Measurements from ENCODE around the gene ZNF823.
A peak's percentile ranks its signal among the peaks of the same experiment; 100 is the strongest.
"Not testable (repeated sequence)": the region's sequence is repeated elsewhere in the genome, so short reads cannot be mapped to it uniquely, and the experiment has no call there.

The ZNF823 gene

GRCh38 chr19:11693505-11694499, 44.9 kb downstream of the ZNF823 start:
- Histone ChIP-seq H3K9me3 (ENCODE audit: control insufficient read depth, insufficient read depth, low read length) (no peaks in the 10 kb centered on the region), H3K4me3 (ENCODE audit: low read depth, low read length) (peak overlapping the region; percentile 71), H3K9ac (ENCODE audit: low read depth, low read length) (no peak overlapping the region), H3K27me3 (ENCODE audit: control insufficient read depth, insufficient read depth, low read length) (peaks cover 8% of the 10 kb centered on the region), H3K36me3 (ENCODE audit: control insufficient read depth, insufficient read depth, low read length) (peaks cover 2% of the 10 kb centered on the region), H3K4me1 (ENCODE audit: control insufficient read depth, insufficient read depth, low read length) (no peaks in the 10 kb centered on the region)

- H3K4me1 ChIP-seq (ENCODE audit: control insufficient read depth, insufficient read depth, low read length): no peaks in the 10 kb centered on the region
- no peak overlapping the region for H3K9ac ChIP-seq (ENCODE audit: low read depth, low read length)
- no peak overlapping the region for H3K4me3 ChIP-seq (ENCODE audit: low read depth, low read length)
- peaks cover 3% of the 10 kb centered on the region for H3K9me3 ChIP-seq (ENCODE audit: control insufficient read depth, insufficient read depth, low read length)
- peaks cover 5% of the 10 kb centered on the region for H3K27me3 ChIP-seq (ENCODE audit: control insufficient read depth, insufficient read depth, low read length)
- peaks cover 2% of the 10 kb centered on the region for H3K36me3 ChIP-seq (ENCODE audit: control insufficient read depth, insufficient read depth, low read length)
These were observed 46.5 kb downstream of the ZNF823 start for GRCh38 chr19:11692127-11692790.

GRCh38 chr19:11685676-11686650, 52.8 kb downstream of the ZNF823 start:
- H3K4me1 ChIP-seq (ENCODE audit: control insufficient read depth, insufficient read depth, low read length): no peaks in the 10 kb centered on the region
- peaks cover 2% of the 10 kb centered on the region for H3K36me3 ChIP-seq (ENCODE audit: control insufficient read depth, insufficient read depth, low read length)
- H3K9me3 ChIP-seq (ENCODE audit: control insufficient read depth, insufficient read depth, low read length): peaks cover 20% of the 10 kb centered on the region
- no peaks in the 10 kb centered on the region for H3K27me3 ChIP-seq (ENCODE audit: control insufficient read depth, insufficient read depth, low read length)
- H3K4me3 ChIP-seq (ENCODE audit: low read depth, low read length): no peak overlapping the region
- H3K9ac ChIP-seq (ENCODE audit: low read depth, low read length): no peak overlapping the region

GRCh38 chr19:11684987-11685675, 53.6 kb downstream of the ZNF823 start:
- Histone ChIP-seq H3K36me3 (ENCODE audit: control insufficient read depth, insufficient read depth, low read length) (no peaks in the 10 kb centered on the region), H3K4me1 (ENCODE audit: control insufficient read depth, insufficient read depth, low read length) (no peaks in the 10 kb centered on the region), H3K4me3 (ENCODE audit: low read depth, low read length) (no peak overlapping the region), H3K9ac (ENCODE audit: low read depth, low read length) (no peak overlapping the region), H3K27me3 (ENCODE audit: control insufficient read depth, insufficient read depth, low read length) (no peaks in the 10 kb centered on the region), H3K9me3 (ENCODE audit: control insufficient read depth, insufficient read depth, low read length) (peaks cover 20% of the 10 kb centered on the region)

- H3K4me3 ChIP-seq (ENCODE audit: low read depth, low read length): no peak overlapping the region
- H3K9ac ChIP-seq (ENCODE audit: low read depth, low read length): no peak overlapping the region
- peaks cover 11% of the 10 kb centered on the region for H3K9me3 ChIP-seq (ENCODE audit: control insufficient read depth, insufficient read depth, low read length)
- no peaks in the 10 kb centered on the region for H3K36me3 ChIP-seq (ENCODE audit: control insufficient read depth, insufficient read depth, low read length)
- no peaks in the 10 kb centered on the region for H3K4me1 ChIP-seq (ENCODE audit: control insufficient read depth, insufficient read depth, low read length)
- no peaks in the 10 kb centered on the region for H3K27me3 ChIP-seq (ENCODE audit: control insufficient read depth, insufficient read depth, low read length)
These were observed 58.0 kb downstream of the ZNF823 start for GRCh38 chr19:11680689-11681302.

GRCh38 chr19:11678504-11678903, 60.2 kb downstream of the ZNF823 start:
- H3K27me3 ChIP-seq (ENCODE audit: control insufficient read depth, insufficient read depth, low read length): peaks cover 5% of the 10 kb centered on the region
- H3K9me3 ChIP-seq (ENCODE audit: control insufficient read depth, insufficient read depth, low read length): no peaks in the 10 kb centered on the region
- H3K36me3 ChIP-seq (ENCODE audit: control insufficient read depth, insufficient read depth, low read length): no peaks in the 10 kb centered on the region
- H3K4me1 ChIP-seq (ENCODE audit: control insufficient read depth, insufficient read depth, low read length): no peaks in the 10 kb centered on the region
- H3K9ac ChIP-seq (ENCODE audit: low read depth, low read length): no peak overlapping the region
- H3K4me3 ChIP-seq (ENCODE audit: low read depth, low read length): no peak overlapping the region

- not testable (repeated sequence) for H3K4me3 ChIP-seq (ENCODE audit: low read depth, low read length); H3K4me1 ChIP-seq (ENCODE audit: control insufficient read depth, insufficient read depth, low read length); H3K9me3 ChIP-seq (ENCODE audit: control insufficient read depth, insufficient read depth, low read length); H3K9ac ChIP-seq (ENCODE audit: low read depth, low read length); H3K36me3 ChIP-seq (ENCODE audit: control insufficient read depth, insufficient read depth, low read length); H3K27me3 ChIP-seq (ENCODE audit: control insufficient read depth, insufficient read depth, low read length)
These were observed 61.8 kb downstream of the ZNF823 start for GRCh38 chr19:11676661-11677600.

GRCh38 chr19:11675569-11675968, 63.2 kb downstream of the ZNF823 start:
- peaks cover 5% of the 10 kb centered on the region for H3K27me3 ChIP-seq (ENCODE audit: control insufficient read depth, insufficient read depth, low read length)
- no peaks in the 10 kb centered on the region for H3K9me3 ChIP-seq (ENCODE audit: control insufficient read depth, insufficient read depth, low read length)
- no peak overlapping the region for H3K9ac ChIP-seq (ENCODE audit: low read depth, low read length)
- H3K36me3 ChIP-seq (ENCODE audit: control insufficient read depth, insufficient read depth, low read length): no peaks in the 10 kb centered on the region
- H3K4me3 ChIP-seq (ENCODE audit: low read depth, low read length): no peak overlapping the region
- H3K4me1 ChIP-seq (ENCODE audit: control insufficient read depth, insufficient read depth, low read length): no peaks in the 10 kb centered on the region

- peaks cover 5% of the 10 kb centered on the region for H3K27me3 ChIP-seq (ENCODE audit: control insufficient read depth, insufficient read depth, low read length)
- no peaks in the 10 kb centered on the region for H3K9me3 ChIP-seq (ENCODE audit: control insufficient read depth, insufficient read depth, low read length)
- H3K4me3 ChIP-seq (ENCODE audit: low read depth, low read length): peak overlapping the region; percentile 67
- no peaks in the 10 kb centered on the region for H3K4me1 ChIP-seq (ENCODE audit: control insufficient read depth, insufficient read depth, low read length)
- H3K9ac ChIP-seq (ENCODE audit: low read depth, low read length): no peak overlapping the region
- no peaks in the 10 kb centered on the region for H3K36me3 ChIP-seq (ENCODE audit: control insufficient read depth, insufficient read depth, low read length)
These were observed 64.7 kb downstream of the ZNF823 start for GRCh38 chr19:11674067-11674492.

GRCh38 chr19:11673608-11674041, 65.1 kb downstream of the ZNF823 start:
- no peaks in the 10 kb centered on the region for H3K9me3 ChIP-seq (ENCODE audit: control insufficient read depth, insufficient read depth, low read length)
- H3K4me3 ChIP-seq (ENCODE audit: low read depth, low read length): peak overlapping the region; percentile 67
- no peak overlapping the region for H3K9ac ChIP-seq (ENCODE audit: low read depth, low read length)

More at GRCh38 chr19:11673608-11674041, 65.1 kb downstream of the ZNF823 start:
- Histone ChIP-seq H3K36me3 (ENCODE audit: control insufficient read depth, insufficient read depth, low read length) (no peaks in the 10 kb centered on the region), H3K27me3 (ENCODE audit: control insufficient read depth, insufficient read depth, low read length) (peaks cover 5% of the 10 kb centered on the region), H3K4me1 (ENCODE audit: control insufficient read depth, insufficient read depth, low read length) (no peaks in the 10 kb centered on the region)

Measured in iPS-15b (cell line).